ENCODE results near the gene TNFRSF18. TPM values are rescaled to one million over a fixed set of nuclear protein-coding genes. Genes with fewer than 3 reads are reported as not detected.

TNFRSF18 gene
- total and polyA plus RNA-seq, 7 experiments from 2014 or later = 0.32 to 81.7 (median 7.6) TPM; not detected in 3

- ChIA-PET CTCF (no interaction called here), POLR2A (interaction anchor here (0.5 kb wide), 1 partner anchor 169 kb away, joined by 3 read pairs; no protein-coding TSS in a partner anchor)
- H3K27me3 Mint-ChIP-seq = no peaks in the 10 kb centered on the region
- no peaks in the 10 kb centered on the region for H3K27me3 ChIP-seq (ENCODE audit: control insufficient read depth in 2 of 2, insufficient read depth in 2 of 2, low read length in 2 of 2)
- no peak overlapping the region for H3K4me3 ChIP-seq (ENCODE audit: low read length)
- peaks cover 0 to 12% of the 10 kb centered on the region in 2 donors for H3K4me1 ChIP-seq (ENCODE audit: control insufficient read depth in 2 of 2, insufficient read depth in 2 of 2, low read length in 2 of 2)
- H3K4me3 Mint-ChIP-seq = peak overlapping the region in 1 of 10 donors; percentile 45
- no peak overlapping the region for H3K27ac ChIP-seq (ENCODE audit: low read depth, low read length)
- peaks cover 0 to 7% (median 5%) of the 10 kb centered on the region in 5 donors for H3K36me3 Mint-ChIP-seq
- peaks cover 0 to 13% (median 0%) of the 10 kb centered on the region in 3 experiments for H3K36me3 ChIP-seq (ENCODE audit: control insufficient read depth in 2 of 3, insufficient read depth in 3 of 3, low read length in 3 of 3)
- H3K27ac Mint-ChIP-seq = peak overlapping the region in 1 of 9 donors; percentile 31
- no peak for ATAC-seq
- intact Hi-C loops (cut with micrococcal nuclease) = no loop called here
- no peak for DNase-seq
- H3K9me3 Mint-ChIP-seq = peaks cover 0 to 1% (median 0%) of the 10 kb centered on the region in 11 donors
- H3K9me3 ChIP-seq (ENCODE audit: control insufficient read depth in 2 of 3, low read length in 3 of 3) = no peaks in the 10 kb centered on the region
- H3K4me1 Mint-ChIP-seq = peaks cover 0 to 17% (median 15%) of the 10 kb centered on the region in 7 donors
Measured at GRCh38 chr1:1236945-1237873, 30.8 kb upstream of the TNFRSF18 start.

- H3K4me1 Mint-ChIP-seq = peaks cover 0 to 17% (median 15%) of the 10 kb centered on the region in 7 donors
- Histone ChIP-seq H3K4me3 (ENCODE audit: low read length) (no peak overlapping the region), H3K27me3 (ENCODE audit: control insufficient read depth in 2 of 2, insufficient read depth in 2 of 2, low read length in 2 of 2) (no peaks in the 10 kb centered on the region), H3K36me3 (ENCODE audit: control insufficient read depth in 2 of 3, insufficient read depth in 3 of 3, low read length in 3 of 3) (peaks cover 0 to 13% (median 0%) of the 10 kb centered on the region in 3 experiments), H3K4me1 (ENCODE audit: control insufficient read depth in 2 of 2, insufficient read depth in 2 of 2, low read length in 2 of 2) (peaks cover 0 to 12% of the 10 kb centered on the region in 2 donors), H3K27ac (ENCODE audit: low read depth, low read length) (no peak overlapping the region), H3K9me3 (ENCODE audit: control insufficient read depth in 2 of 3, low read length in 3 of 3) (no peaks in the 10 kb centered on the region)
- peaks cover 0 to 7% (median 5%) of the 10 kb centered on the region in 5 donors for H3K36me3 Mint-ChIP-seq
- ATAC-seq = no peak
- no peaks in the 10 kb centered on the region for H3K27me3 Mint-ChIP-seq
- peaks cover 0 to 1% (median 0%) of the 10 kb centered on the region in 11 donors for H3K9me3 Mint-ChIP-seq
- H3K27ac Mint-ChIP-seq = no peak overlapping the region
- POLR2A ChIA-PET = no interaction called here
- no peak for DNase-seq
- intact Hi-C loops (cut with micrococcal nuclease) = no loop called here
- CTCF ChIA-PET = no interaction called here
- no peak overlapping the region for H3K4me3 Mint-ChIP-seq
Measured at GRCh38 chr1:1236176-1236763, 29.9 kb upstream of the TNFRSF18 start.

GRCh38 chr1:1235016-1235744 is 28.8 kb upstream of the TNFRSF18 start:
- no peak for DNase-seq
- intact Hi-C loops (cut with micrococcal nuclease) = no loop called here

GRCh38 chr1:1234180-1234808 is 27.9 kb upstream of the TNFRSF18 start:
- peaks cover 12 to 28% of the 10 kb centered on the region in 2 donors for H3K4me1 ChIP-seq (ENCODE audit: control insufficient read depth in 2 of 2, insufficient read depth in 2 of 2, low read length in 2 of 2)
- H3K9me3 ChIP-seq (ENCODE audit: control insufficient read depth in 2 of 3, low read length in 3 of 3) = no peaks in the 10 kb centered on the region
- H3K4me3 Mint-ChIP-seq = peak overlapping the region; percentile 66 to 88 (median 80)
- peaks cover 0 to 13% (median 0%) of the 10 kb centered on the region in 3 experiments for H3K36me3 ChIP-seq (ENCODE audit: control insufficient read depth in 2 of 3, insufficient read depth in 3 of 3, low read length in 3 of 3)
- intact Hi-C loops (cut with micrococcal nuclease) = no loop called here
- CTCF ChIA-PET = no interaction called here
- no peaks in the 10 kb centered on the region for H3K27me3 Mint-ChIP-seq
- peak overlapping the region in 5 of 9 donors; percentile 18 to 77 (median 43) for H3K27ac Mint-ChIP-seq
- no peak overlapping the region for H3K4me3 ChIP-seq (ENCODE audit: low read length)
- peaks cover 15 to 37% (median 33%) of the 10 kb centered on the region in 7 donors for H3K4me1 Mint-ChIP-seq
- DNase-seq = no peak
- ATAC-seq = no peak
- POLR2A ChIA-PET = interaction anchor here (0.6 kb wide), 1 partner anchor 143 kb away, joined by 4 read pairs; no protein-coding TSS in a partner anchor
- peaks cover 0 to 1% (median 0%) of the 10 kb centered on the region in 11 donors for H3K9me3 Mint-ChIP-seq
- H3K36me3 Mint-ChIP-seq = peaks cover 0 to 16% (median 5%) of the 10 kb centered on the region in 5 donors
- H3K27me3 ChIP-seq (ENCODE audit: control insufficient read depth in 2 of 2, insufficient read depth in 2 of 2, low read length in 2 of 2) = no peaks in the 10 kb centered on the region
- H3K27ac ChIP-seq (ENCODE audit: low read depth, low read length) = no peak overlapping the region

More at GRCh38 chr1:1235016-1235744, 28.8 kb upstream of the TNFRSF18 start:
- Histone ChIP-seq H3K4me3 (ENCODE audit: low read length) (no peak overlapping the region), H3K27ac (ENCODE audit: low read depth, low read length) (no peak overlapping the region), H3K36me3 (ENCODE audit: control insufficient read depth in 2 of 3, insufficient read depth in 3 of 3, low read length in 3 of 3) (peaks cover 0 to 13% (median 0%) of the 10 kb centered on the region in 3 experiments), H3K4me1 (ENCODE audit: control insufficient read depth in 2 of 2, insufficient read depth in 2 of 2, low read length in 2 of 2) (peaks cover 8 to 22% of the 10 kb centered on the region in 2 donors), H3K9me3 (ENCODE audit: control insufficient read depth in 2 of 3, low read length in 3 of 3) (no peaks in the 10 kb centered on the region), H3K27me3 (ENCODE audit: control insufficient read depth in 2 of 2, insufficient read depth in 2 of 2, low read length in 2 of 2) (no peaks in the 10 kb centered on the region)
- Mint-ChIP-seq H3K36me3 (peaks cover 0 to 10% (median 5%) of the 10 kb centered on the region in 5 donors), H3K4me1 (peaks cover 7 to 28% (median 24%) of the 10 kb centered on the region in 7 donors), H3K27me3 (no peaks in the 10 kb centered on the region), H3K4me3 (peak overlapping the region in 2 of 10 donors; percentile 76 to 82), H3K27ac (peak overlapping the region in 1 of 9 donors; percentile 9), H3K9me3 (peaks cover 0 to 1% (median 0%) of the 10 kb centered on the region in 11 donors)
- ATAC-seq = no peak
- CTCF ChIA-PET = no interaction called here
- POLR2A ChIA-PET = no interaction called here

GRCh38 chr1:1233567-1233892 is 27.1 kb upstream of the TNFRSF18 start:
- DNase-seq (no peak), ATAC-seq (no peak)
- ChIA-PET CTCF (no interaction called here), POLR2A (no interaction called here)
- Mint-ChIP-seq H3K36me3 (peaks cover 0 to 16% (median 5%) of the 10 kb centered on the region in 5 donors), H3K27ac (peak overlapping the region; percentile 38 to 90 (median 77)), H3K4me3 (peak overlapping the region; percentile 66 to 88 (median 80)), H3K9me3 (peaks cover 0 to 1% (median 0%) of the 10 kb centered on the region in 11 donors), H3K4me1 (peaks cover 16 to 42% (median 33%) of the 10 kb centered on the region in 7 donors), H3K27me3 (no peaks in the 10 kb centered on the region)
- Histone ChIP-seq H3K27ac (ENCODE audit: low read depth, low read length) (no peak overlapping the region), H3K27me3 (ENCODE audit: control insufficient read depth in 2 of 2, insufficient read depth in 2 of 2, low read length in 2 of 2) (no peaks in the 10 kb centered on the region), H3K4me3 (ENCODE audit: low read length) (no peak overlapping the region), H3K36me3 (ENCODE audit: control insufficient read depth in 2 of 3, insufficient read depth in 3 of 3, low read length in 3 of 3) (peaks cover 0 to 18% (median 0%) of the 10 kb centered on the region in 3 experiments), H3K4me1 (ENCODE audit: control insufficient read depth in 2 of 2, insufficient read depth in 2 of 2, low read length in 2 of 2) (peaks cover 12 to 28% of the 10 kb centered on the region in 2 donors), H3K9me3 (ENCODE audit: control insufficient read depth in 2 of 3, low read length in 3 of 3) (no peaks in the 10 kb centered on the region)
- intact Hi-C loops (cut with micrococcal nuclease) = loop anchor here in 1 of 2 donors (2.0 kb wide), 2 partner anchors 165 to 221 kb away; partner anchors contain the start of gene ISG15

Data from naive thymus-derived CD4-positive, alpha-beta T cell (primary cell).